Erythroblast (primary cell): ENCODE measurements around the gene RAD51D.
"Not testable (repeated sequence)": the region's sequence is repeated elsewhere in the genome, so short reads cannot be mapped to it uniquely, and the experiment has no call there.

ENCODE experiments used
- DNase-seq, 2 experiments: peaks; one replicate each; lab custom pipeline; 2025; lab: John Stamatoyannopoulos, UW
- GATA1 ChIP-seq: IDR thresholded peaks from 2 replicates; pipeline ENCODE4 v1.6.1; 2011; ENCODE audit warnings: low read depth, mild to moderate bottlenecking, control low read depth, low read length, moderate library complexity
- POLR2A ChIP-seq: IDR thresholded peaks from 2 replicates; pipeline ENCODE4 v1.6.1; 2011; ENCODE audit warnings: mild to moderate bottlenecking, low read length

Gene RAD51D

GRCh38 chr17:35130392-35130791, 10.7 kb upstream of the RAD51D start:
- DNase-seq, result no peak
- TF ChIP-seq GATA1, result no peak

- no peak for DNase-seq
- TF ChIP-seq GATA1 (no peak), POLR2A (no peak)
Observed at GRCh38 chr17:35129973-35130351, 10.3 kb upstream of the RAD51D start.

GRCh38 chr17:35129154-35129972, 9.7 kb upstream of the RAD51D start:
- TF ChIP-seq GATA1 (no peak), POLR2A (no peak)
- DNase-seq, result no peak

GRCh38 chr17:35127751-35128514, 8.3 kb upstream of the RAD51D start:
- TF ChIP-seq POLR2A, result no peak
- no peak for TF ChIP-seq GATA1
- no peak for DNase-seq

GRCh38 chr17:35121315-35121714, 1.7 kb upstream of the RAD51D start, which contains the start of gene FNDC8:
TSS of gene FNDC8 (plus strand) at chr17:35121615. CDS start at chr17:35121694, 79 bp downstream.
- no peak for DNase-seq
- TF ChIP-seq GATA1 (no peak), POLR2A (no peak)

- peak; percentile 30 to 34 for DNase-seq
- TF ChIP-seq GATA1 (no peak), POLR2A (no peak)
Observed at GRCh38 chr17:35117984-35118383, 1.7 kb downstream of the RAD51D start.

GRCh38 chr17:35116845-35117244, 2.8 kb downstream of the RAD51D start:
- no peak for TF ChIP-seq GATA1
- no peak for TF ChIP-seq POLR2A
- no peak for DNase-seq

GRCh38 chr17:35110791-35111190, 8.9 kb downstream of the RAD51D start:
- DNase-seq, result not testable (repeated sequence)

- TF ChIP-seq POLR2A, result no peak
- TF ChIP-seq GATA1, result no peak
- no peak for DNase-seq
Observed at GRCh38 chr17:35104844-35105450, 14.7 kb downstream of the RAD51D start.

- no peak for DNase-seq
- TF ChIP-seq POLR2A, result no peak
- no peak for TF ChIP-seq GATA1
Observed at GRCh38 chr17:35103271-35103670, 16.4 kb downstream of the RAD51D start.

GRCh38 chr17:35101725-35102124, 17.9 kb downstream of the RAD51D start:
- TF ChIP-seq GATA1 (no peak), POLR2A (no peak)
- DNase-seq, result no peak

GRCh38 chr17:35101036-35101435, 18.6 kb downstream of the RAD51D start:
- DNase-seq, result no peak
- TF ChIP-seq POLR2A (no peak), GATA1 (no peak)

- TF ChIP-seq POLR2A (no peak), GATA1 (no peak)
Observed at GRCh38 chr17:35099908-35100307, 19.8 kb downstream of the RAD51D start.

GRCh38 chr17:35097776-35098175, 21.9 kb downstream of the RAD51D start:
- TF ChIP-seq POLR2A (no peak), GATA1 (no peak)
- DNase-seq, result no peak

More at GRCh38 chr17:35099908-35100307, 19.8 kb downstream of the RAD51D start:
- DNase-seq, result no peak
